Mononuclear cell (primary cell): Measurements from ENCODE around the gene SGPL1. TPM values are rescaled to one million over a fixed set of nuclear protein-coding genes. Genes with fewer than 3 reads are reported as not detected.
A peak's percentile ranks its signal among the peaks of the same experiment; 100 is the strongest.

Source experiments
- H3K27me3 ChIP-seq: 2 replicates; pipeline ENCODE4 v1.6.0; 2011; ENCODE audit warnings: low read length, control low read depth; ENCODE audit not compliant: insufficient read depth
- H3K4me1 ChIP-seq: 2 replicates; pipeline ENCODE4 v1.5.1; 2011; ENCODE audit warnings: mild to moderate bottlenecking, low read length, control low read depth; ENCODE audit not compliant: insufficient read depth
- H3K4me3 ChIP-seq: 2 replicates; pipeline ENCODE4 v1.5.1; 2011; ENCODE audit warnings: mild to moderate bottlenecking, low read length, moderate library complexity
- H3K9me3 ChIP-seq: 2 replicates; pipeline ENCODE4 v1.5.1; 2011; ENCODE audit warnings: low read depth, mild to moderate bottlenecking, control low read depth, low read length
- total RNA-seq: library from RNA; depleted of rRNA; stranded (reverse); fragments of >200 nt; gene quantifications from one replicate; pipeline ENCODE4 v1.2.3, GENCODE V29; 2012

Gene SGPL1
- total RNA-seq, 1 donor, result 25.6 TPM

GRCh38 chr10:70814126-70814525, 1.6 kb upstream of the SGPL1 start:
- Histone ChIP-seq H3K9me3 (no peaks in the 10 kb centered on the region), H3K4me3 (no peak overlapping the region), H3K4me1 (peaks cover 14% of the 10 kb centered on the region), H3K27me3 (no peaks in the 10 kb centered on the region)

- Histone ChIP-seq H3K4me3 (peak overlapping the region; percentile 67), H3K4me1 (peaks cover 14% of the 10 kb centered on the region), H3K27me3 (no peaks in the 10 kb centered on the region), H3K9me3 (no peaks in the 10 kb centered on the region)
These were observed 609 bp downstream of the SGPL1 start for GRCh38 chr10:70816220-70816894.

- Histone ChIP-seq H3K9me3 (no peaks in the 10 kb centered on the region), H3K27me3 (no peaks in the 10 kb centered on the region), H3K4me1 (peaks cover 7% of the 10 kb centered on the region), H3K4me3 (no peak overlapping the region)
These were observed 5.4 kb downstream of the SGPL1 start for GRCh38 chr10:70820976-70821750.

GRCh38 chr10:70822076-70822820, 6.5 kb downstream of the SGPL1 start:
- H3K9me3 ChIP-seq, result no peaks in the 10 kb centered on the region
- no peak overlapping the region for H3K4me3 ChIP-seq
- no peaks in the 10 kb centered on the region for H3K4me1 ChIP-seq
- no peaks in the 10 kb centered on the region for H3K27me3 ChIP-seq

GRCh38 chr10:70827086-70827757, 11.5 kb downstream of the SGPL1 start:
- Histone ChIP-seq H3K4me1 (no peaks in the 10 kb centered on the region), H3K4me3 (no peak overlapping the region), H3K9me3 (no peaks in the 10 kb centered on the region), H3K27me3 (no peaks in the 10 kb centered on the region)

GRCh38 chr10:70828923-70829322, 13.2 kb downstream of the SGPL1 start:
- Histone ChIP-seq H3K9me3 (no peaks in the 10 kb centered on the region), H3K27me3 (no peaks in the 10 kb centered on the region), H3K4me3 (no peak overlapping the region), H3K4me1 (peaks cover 14% of the 10 kb centered on the region)

GRCh38 chr10:70829543-70829942, 13.8 kb downstream of the SGPL1 start:
- Histone ChIP-seq H3K4me3 (no peak overlapping the region), H3K4me1 (peaks cover 21% of the 10 kb centered on the region)

GRCh38 chr10:70830164-70830563, 14.4 kb downstream of the SGPL1 start:
- peaks cover 27% of the 10 kb centered on the region for H3K4me1 ChIP-seq
- no peak overlapping the region for H3K4me3 ChIP-seq
- H3K9me3 ChIP-seq, result no peaks in the 10 kb centered on the region
- H3K27me3 ChIP-seq, result no peaks in the 10 kb centered on the region

More at GRCh38 chr10:70829543-70829942, 13.8 kb downstream of the SGPL1 start:
- Histone ChIP-seq H3K27me3 (no peaks in the 10 kb centered on the region), H3K9me3 (no peaks in the 10 kb centered on the region)

GRCh38 chr10:70832221-70832620, 16.5 kb downstream of the SGPL1 start:
- no peaks in the 10 kb centered on the region for H3K9me3 ChIP-seq
- H3K4me3 ChIP-seq, result no peak overlapping the region
- peaks cover 28% of the 10 kb centered on the region for H3K4me1 ChIP-seq
- H3K27me3 ChIP-seq, result no peaks in the 10 kb centered on the region

GRCh38 chr10:70832852-70833528, 17.2 kb downstream of the SGPL1 start:
- no peaks in the 10 kb centered on the region for H3K9me3 ChIP-seq
- H3K4me1 ChIP-seq, result peaks cover 28% of the 10 kb centered on the region
- no peak overlapping the region for H3K4me3 ChIP-seq
- no peaks in the 10 kb centered on the region for H3K27me3 ChIP-seq

- no peaks in the 10 kb centered on the region for H3K27me3 ChIP-seq
- no peak overlapping the region for H3K4me3 ChIP-seq
- peaks cover 28% of the 10 kb centered on the region for H3K4me1 ChIP-seq
- no peaks in the 10 kb centered on the region for H3K9me3 ChIP-seq
These were observed 17.9 kb downstream of the SGPL1 start for GRCh38 chr10:70833601-70834000.

GRCh38 chr10:70834021-70834420, 18.3 kb downstream of the SGPL1 start:
- Histone ChIP-seq H3K4me1 (peaks cover 28% of the 10 kb centered on the region), H3K9me3 (no peaks in the 10 kb centered on the region), H3K4me3 (no peak overlapping the region), H3K27me3 (no peaks in the 10 kb centered on the region)

- Histone ChIP-seq H3K9me3 (no peaks in the 10 kb centered on the region), H3K4me1 (peaks cover 28% of the 10 kb centered on the region), H3K4me3 (no peak overlapping the region), H3K27me3 (no peaks in the 10 kb centered on the region)
These were observed 18.8 kb downstream of the SGPL1 start for GRCh38 chr10:70834441-70835151.

- no peak overlapping the region for H3K4me3 ChIP-seq
- H3K9me3 ChIP-seq, result no peaks in the 10 kb centered on the region
- H3K4me1 ChIP-seq, result peaks cover 31% of the 10 kb centered on the region
- no peaks in the 10 kb centered on the region for H3K27me3 ChIP-seq
These were observed 20.6 kb downstream of the SGPL1 start for GRCh38 chr10:70836319-70836718.
